Lower leg skin (tissue), 4 donors: ENCODE results near the gene DMBT1. TPM values are rescaled to one million over a fixed set of nuclear protein-coding genes. Genes with fewer than 3 reads are reported as not detected.

Source experiments
- DNase-seq, 2 donors: peaks; one replicate each; pipeline ENCODE4 v3.0.0-alpha.2; 2019; ENCODE audit warnings: low spot score in 2 of 2
- H3K4me3 ChIP-seq: fragments of 200-600 bp; sonication (generic); 2 replicates; pipeline ENCODE4 v1.5.1; 2017; ENCODE audit warnings: mild to moderate bottlenecking, low read depth; ENCODE audit not compliant: poor library complexity, severe bottlenecking
- CTCF ChIP-seq, 3 donors: fragments of 450-650 bp; IDR thresholded peaks; one replicate each; pipeline ENCODE4 v1.5.1; 2016; ENCODE audit warnings: antibody characterized with exemption in 3 of 3, mild to moderate bottlenecking in 3 of 3, moderate library complexity in 2 of 3
- POLR2A ChIP-seq, 2 donors: fragments of 450-650 bp; IDR thresholded peaks; one replicate each; pipeline ENCODE4 v1.6.1; 2016 to 2017; ENCODE audit warnings: antibody characterized with exemption in 2 of 2, mild to moderate bottlenecking in 1 of 2, moderate library complexity in 1 of 2
- WGBS, 2 donors: methylation state at CpG; one replicate each; pipeline ENCODE4 v1.1.5; 2018; 5-methylcytosine and 5-hydroxymethylcytosine counted together
- intact Hi-C: fragments of 100-400 bp; cut with DNase I; formaldehyde crosslinking; loops from one replicate; pipeline ENCODE4 v1.15.0; 2023; ENCODE audit warnings: low total_unique reads
- total RNA-seq, 4 donors: library from RNA; depleted of rRNA; stranded (reverse); fragments of >200 nt; gene quantifications; one replicate each; pipeline ENCODE4 v1.1.0, GENCODE V29; 2016

Gene DMBT1
- total RNA-seq, 4 donors from 2014 or later, result 0.04 to 0.29 (median 0.26) TPM; not detected in 1

GRCh38 chr10:122648599-122649428, 88.3 kb downstream of the DMBT1 start:
- DNase-seq, result peak in 1 of 2 donors; percentile 75
- intact Hi-C loops, result no loop called here
- WGBS, 2 donors, result 27 to 35% methylated on average over 10 of the region's 10 CpGs
- H3K4me3 ChIP-seq, result no peak overlapping the region
- TF ChIP-seq CTCF (IDR thresholded peaks at IDR 0.05), result no peak
- no peak for TF ChIP-seq POLR2A (IDR thresholded peaks at IDR 0.05)

GRCh38 chr10:122649903-122650302, 89.3 kb downstream of the DMBT1 start:
- TF ChIP-seq POLR2A (IDR thresholded peaks at IDR 0.05), result no peak
- TF ChIP-seq CTCF (IDR thresholded peaks at IDR 0.05), result no peak
- 67 to 69% methylated on average over 5 of the region's 5 CpGs for WGBS, 2 donors
- intact Hi-C loops, result no loop called here
- H3K4me3 ChIP-seq, result no peak overlapping the region
- DNase-seq, result peak in 1 of 2 donors; percentile 60

GRCh38 chr10:122650331-122650730, 89.8 kb downstream of the DMBT1 start:
- no peak for TF ChIP-seq POLR2A (IDR thresholded peaks at IDR 0.05)
- TF ChIP-seq CTCF (IDR thresholded peaks at IDR 0.05), result no peak
- DNase-seq, result peak in 1 of 2 donors; percentile 40
- WGBS, 2 donors, result 85 to 91% methylated on average over 2 of the region's 2 CpGs

GRCh38 chr10:122655524-122656307, 95.2 kb downstream of the DMBT1 start:
- intact Hi-C loops, result no loop called here
- DNase-seq, result peak in 1 of 2 donors; percentile 73
- TF ChIP-seq CTCF (IDR thresholded peaks at IDR 0.05) (no peak), POLR2A (IDR thresholded peaks at IDR 0.05) (no peak)

More at GRCh38 chr10:122650331-122650730, 89.8 kb downstream of the DMBT1 start:
- intact Hi-C loops, result no loop called here
- no peak overlapping the region for H3K4me3 ChIP-seq

GRCh38 chr10:122656308-122656705, 95.8 kb downstream of the DMBT1 start:
- intact Hi-C loops, result no loop called here
- no peak for TF ChIP-seq POLR2A (IDR thresholded peaks at IDR 0.05)
- no peak for TF ChIP-seq CTCF (IDR thresholded peaks at IDR 0.05)
- no peak overlapping the region for H3K4me3 ChIP-seq
- DNase-seq, result no peak
- 58 to 61% methylated on average over 2 of the region's 2 CpGs for WGBS, 2 donors

More at GRCh38 chr10:122655524-122656307, 95.2 kb downstream of the DMBT1 start:
- WGBS, 2 donors, result 78 to 82% methylated on average over 9 of the region's 9 CpGs
- no peak overlapping the region for H3K4me3 ChIP-seq
